GM12801 (cell line): Measurements from ENCODE around the gene MS4A15.

Experiments used
- CTCF ChIP-seq: IDR thresholded peaks from one replicate; pipeline ENCODE4 v1.5.1; 2011; ENCODE audit warnings: control low read depth; ENCODE audit not compliant: insufficient read length; ENCODE audit errors: extremely low read depth

MS4A15 gene

GRCh38 chr11:60720460-60720859, 36.2 kb upstream of the MS4A15 start:
- TF ChIP-seq CTCF, result no peak

DNA sequence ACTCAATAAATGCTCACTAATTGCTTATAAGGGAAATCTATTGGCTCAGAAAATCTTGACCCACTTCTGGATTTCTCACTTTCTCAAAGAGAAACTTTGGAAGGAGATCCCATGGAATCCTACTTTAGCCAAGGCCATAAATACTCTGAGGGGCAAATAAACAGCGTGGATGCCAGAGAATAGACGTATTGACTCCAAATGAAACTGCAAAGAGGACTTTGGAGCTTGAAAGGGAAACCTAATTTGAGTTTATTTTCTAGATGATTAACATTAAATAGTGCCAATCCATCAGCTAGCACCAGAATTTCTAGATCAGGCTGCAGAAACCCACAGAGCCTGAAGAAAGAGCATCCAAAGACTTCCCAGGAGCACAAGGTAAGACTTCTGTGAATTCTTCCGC, 32.2 kb upstream of the MS4A15 start, which contains the start of gene MS4A18:
MS4A18 (plus strand) TSS at position 301 of the 400 bp plus-strand sequence.
- no peak for TF ChIP-seq CTCF

DNA sequence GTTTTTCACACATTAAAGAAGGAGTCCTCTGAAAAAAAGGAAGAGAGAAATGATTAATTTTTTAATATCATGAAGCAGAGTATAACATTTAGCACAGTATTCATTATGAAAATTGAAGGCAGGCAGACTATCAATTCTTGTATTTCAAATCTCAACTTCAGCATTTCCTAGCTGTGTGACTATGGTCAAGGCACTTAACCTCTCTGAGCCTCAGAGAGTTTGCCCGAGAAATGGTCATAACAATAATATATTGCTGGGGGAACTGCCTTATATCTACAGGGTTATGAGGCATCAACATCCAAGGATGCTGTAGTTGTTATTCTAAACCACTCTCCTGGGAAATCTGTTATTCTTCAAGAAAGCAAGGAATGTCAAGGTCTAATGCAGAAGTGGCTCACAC, 31.1 kb upstream of the MS4A15 start:
- no peak for TF ChIP-seq CTCF

DNA sequence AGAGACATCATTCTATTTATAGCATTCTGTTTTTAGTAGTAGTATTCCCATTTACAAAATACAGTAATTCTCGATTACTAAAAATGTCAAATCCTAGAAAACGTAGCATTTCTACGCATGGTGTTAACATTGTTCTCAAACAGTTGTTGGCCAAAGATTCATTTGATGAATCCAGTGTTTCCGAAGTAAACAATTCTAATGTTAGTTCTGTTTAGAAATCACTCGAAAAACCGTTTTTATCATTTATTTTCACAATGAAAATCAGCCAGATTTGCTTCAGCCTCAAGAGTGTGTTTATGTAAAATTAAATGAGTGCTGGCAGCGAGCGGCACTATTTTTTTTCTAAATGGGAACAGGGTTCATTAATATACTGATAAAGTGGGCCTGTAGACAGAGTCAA, 25.1 kb upstream of the MS4A15 start:
- TF ChIP-seq CTCF, result no peak

DNA sequence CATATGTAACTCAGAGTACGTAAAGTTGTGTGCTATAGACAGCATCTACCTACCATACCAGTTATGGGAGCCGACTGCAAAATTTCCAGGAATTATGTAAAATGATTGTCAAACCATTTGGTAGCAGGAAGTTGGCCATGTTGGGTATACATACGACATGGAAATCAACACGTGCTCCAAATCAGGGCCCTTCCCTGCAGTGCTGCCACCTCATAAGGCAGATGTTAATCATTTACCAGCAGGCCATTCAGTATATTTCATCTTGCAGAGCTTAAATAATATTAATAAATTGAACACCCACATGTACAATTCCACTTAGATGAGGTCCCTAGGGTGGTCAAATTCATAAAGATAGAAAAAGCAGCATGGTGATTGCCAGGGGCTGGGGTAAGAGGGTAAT, 22.4 kb upstream of the MS4A15 start:
- no peak for TF ChIP-seq CTCF

GRCh38 chr11:60739114-60739513, 17.6 kb upstream of the MS4A15 start:
- no peak for TF ChIP-seq CTCF

DNA sequence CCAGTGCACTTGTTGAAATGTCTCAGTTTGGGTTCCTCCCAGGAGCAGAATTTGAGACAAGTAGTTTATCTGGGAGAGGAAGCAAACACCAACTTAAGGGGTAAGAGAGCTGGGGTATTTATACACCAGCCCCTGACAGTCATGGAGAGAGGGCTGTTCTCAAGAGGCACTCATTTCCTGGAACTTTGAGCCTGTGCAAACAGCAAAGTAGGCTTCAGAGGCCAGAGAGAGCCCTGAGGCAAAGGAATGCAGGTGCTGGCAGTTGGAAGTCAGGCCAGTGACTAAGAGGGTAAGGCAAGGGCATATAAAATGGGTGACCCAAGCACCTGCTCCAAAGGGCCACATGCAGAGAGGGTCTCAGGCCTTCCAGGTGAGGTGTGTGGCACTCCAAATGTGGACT, 16.1 kb upstream of the MS4A15 start:
- TF ChIP-seq CTCF, result no peak

GRCh38 chr11:60741421-60741820, 15.2 kb upstream of the MS4A15 start:
- TF ChIP-seq CTCF, result no peak
